Neural progenitor cell (in vitro differentiated cells): ENCODE data around the gene RNF111.

ENCODE experiments used
- CTCF ChIP-seq: fragments of 200-600 bp; sonication (generic); IDR thresholded peaks from 2 replicates; pipeline ENCODE4 v1.5.1; 2017; ENCODE audit warnings: antibody characterized with exemption, mild to moderate bottlenecking
- EZH2 ChIP-seq: fragments of 200-600 bp; sonication (generic); IDR thresholded peaks from 2 replicates; pipeline ENCODE4 v1.6.1; 2017; ENCODE audit warnings: antibody characterized with exemption, mild to moderate bottlenecking, moderate library complexity
- EZH2phosphoT487 ChIP-seq: fragments of 200-600 bp; sonication (generic); IDR thresholded peaks from 2 replicates; pipeline ENCODE4 v1.6.1; 2017; ENCODE audit warnings: antibody characterized with exemption

DNA sequence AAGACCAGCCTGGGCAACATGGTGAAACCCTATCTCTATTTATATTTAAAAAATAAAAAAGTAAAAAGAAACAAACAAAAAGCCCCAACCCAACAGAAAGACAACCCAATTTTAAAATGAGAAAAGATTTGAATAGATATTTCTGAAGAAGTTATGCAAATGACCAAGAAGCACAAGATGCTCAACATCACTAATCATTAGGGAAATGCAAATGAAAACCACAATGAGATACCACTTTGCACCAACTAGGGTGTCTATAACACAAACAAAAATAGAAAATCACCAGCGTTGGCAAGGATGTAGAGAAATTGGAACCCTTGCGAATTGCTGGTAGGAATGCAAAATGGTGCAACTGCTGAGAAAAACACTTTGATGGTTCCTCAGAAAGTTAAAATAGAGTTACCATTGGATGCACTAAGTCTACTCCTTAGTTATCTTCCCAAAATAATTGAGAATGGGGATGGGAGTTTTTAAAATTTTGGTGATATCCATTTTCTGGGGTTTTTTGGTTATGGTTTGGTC, 71.7 kb downstream of the RNF111 start:
- TF ChIP-seq CTCF = no peak
- no peak for TF ChIP-seq EZH2
- TF ChIP-seq EZH2phosphoT487 = no peak
